H1 (cell line): ENCODE measurements around the gene PLAU. TPM values are rescaled to one million over a fixed set of nuclear protein-coding genes. Genes with fewer than 3 reads are reported as not detected.

Experiments used
- CTCF ChIA-PET: fragments of 300-600 bp; sonication (Branson Sonifier 250); formaldehyde crosslinking; loops from one replicate; lab custom pipeline; 2021; ENCODE audit not compliant: partially characterized antibody; lab: Charles Lee
- POLR2A ChIA-PET: fragments of 300-600 bp; sonication (Branson Sonifier 250); formaldehyde crosslinking; loops from one replicate; lab custom pipeline; 2021; ENCODE audit warnings: inconsistent platforms; ENCODE audit not compliant: partially characterized antibody; lab: Charles Lee
- DNase-seq, 2 experiments: peaks; one replicate each; pipeline versions ENCODE4 v3.0.0 to v3.0.0-alpha.2; 2010 to 2022; ENCODE audit warnings: low spot score in 2 of 2, low read depth in 1 of 2, mixed read lengths in 1 of 2
- FAIRE-seq: peaks from 2 replicates; lab custom pipeline; 2011; peaks lifted over from hg19 to GRCh38; lab: Jason Lieb, UNC
- H2AFZ ChIP-seq: 2 replicates; pipeline ENCODE4 v1.8.1; 2012; ENCODE audit warnings: low read length, inconsistent platforms
- H2AK5ac ChIP-seq: 2 replicates; pipeline ENCODE4 v1.6.1; 2013; ENCODE audit warnings: low read depth, low read length
- H2BK120ac ChIP-seq: replicated peaks from 2 replicates; pipeline ENCODE3; 2013; ENCODE audit warnings: low read depth, low read length, inconsistent platforms
- H2BK12ac ChIP-seq: 2 replicates; pipeline ENCODE4 v1.6.1; 2013; ENCODE audit warnings: low read depth, low read length
- H2BK15ac ChIP-seq: 2 replicates; pipeline ENCODE4 v1.6.1; 2013; ENCODE audit warnings: low read length
- H2BK20ac ChIP-seq: 2 replicates; pipeline ENCODE4 v1.6.1; 2013; ENCODE audit warnings: low read length
- H2BK5ac ChIP-seq: 2 replicates; pipeline ENCODE4 v1.6.1; 2013; ENCODE audit warnings: low read depth, low read length
- H3K14ac ChIP-seq: 2 replicates; pipeline ENCODE4 v1.6.1; 2013; ENCODE audit warnings: inconsistent platforms; ENCODE audit not compliant: insufficient read length
- H3K18ac ChIP-seq: 2 replicates; pipeline ENCODE4 v1.6.1; 2013; ENCODE audit warnings: low read length; ENCODE audit errors: extremely low read depth
- H3K23ac ChIP-seq: 2 replicates; pipeline ENCODE4 v1.6.1; 2013; ENCODE audit warnings: inconsistent platforms; ENCODE audit not compliant: insufficient read length
- H3K23me2 ChIP-seq: 2 replicates; pipeline ENCODE4 v1.6.1; 2013; ENCODE audit warnings: low read depth, low read length
- H3K27ac ChIP-seq: 2 replicates; pipeline ENCODE4 v1.6.1; 2011; ENCODE audit warnings: low read depth, low read length, inconsistent platforms
- H3K27me3 ChIP-seq, 4 experiments: replicated peaks in 1 of 4; 1 replicate in 1 of 4; 2 replicates in 3 of 4; pipeline versions ENCODE4 v1.6.1 to v1.8.1; 2011 to 2013; ENCODE audit warnings: low read length in 3 of 4, mild to moderate bottlenecking in 3 of 4, inconsistent platforms in 2 of 4, mixed read lengths in 2 of 4, moderate library complexity in 1 of 4; ENCODE audit not compliant: control insufficient read depth in 3 of 4, insufficient read depth in 3 of 4; ENCODE audit errors: extremely low read depth in 1 of 4
- H3K36me3 ChIP-seq, 4 experiments: 2 replicates each; pipeline versions ENCODE4 v1.6.1 to v1.8.1; 2011 to 2013; ENCODE audit warnings: mild to moderate bottlenecking in 4 of 4, low read length in 3 of 4, moderate library complexity in 2 of 4, control low read depth in 1 of 4, inconsistent platforms in 1 of 4; ENCODE audit not compliant: insufficient read depth in 4 of 4, control insufficient read depth in 2 of 4
- H3K4ac ChIP-seq: replicated peaks from 2 replicates; pipeline ENCODE3; 2013; ENCODE audit warnings: low read length, low read depth, mixed read lengths, inconsistent platforms; ENCODE audit not compliant: insufficient read length
- H3K4me1 ChIP-seq, 4 experiments: replicated peaks in 1 of 4; 1 replicate in 1 of 4; 2 replicates in 3 of 4; pipeline versions ENCODE4 v1.6.1 to v1.8.1; 2011 to 2013; ENCODE audit warnings: low read length in 3 of 4, inconsistent platforms in 2 of 4, mixed read lengths in 1 of 4; ENCODE audit not compliant: insufficient read depth in 4 of 4, control insufficient read depth in 3 of 4
- H3K4me2 ChIP-seq, 2 experiments: 2 replicates each; pipeline versions ENCODE4 v1.6.1 to v1.8.1; 2011 to 2013; ENCODE audit warnings: low read depth in 2 of 2, low read length in 2 of 2, control low read depth in 1 of 2, inconsistent platforms in 1 of 2, mild to moderate bottlenecking in 1 of 2; ENCODE audit not compliant: insufficient read depth in 1 of 2
- H3K4me3 ChIP-seq, 4 experiments: fragments of 200-600, 300-600 bp in 1 of 4; sonication (generic), shearing (Covaris generic), sonication (Bioruptor Twin) in 1 of 4; 2 replicates each; pipeline versions ENCODE4 v1.5.1 to v1.8.1; 2011 to 2016; ENCODE audit warnings: low read length in 4 of 4, low read depth in 3 of 4, control low read depth in 2 of 4, inconsistent platforms in 2 of 4, mild to moderate bottlenecking in 2 of 4, mixed read lengths in 1 of 4, moderate library complexity in 1 of 4; ENCODE audit not compliant: insufficient read depth in 2 of 4; ENCODE audit errors: extremely low read depth in 1 of 4
- H3K56ac ChIP-seq: replicated peaks from 2 replicates; pipeline ENCODE3; 2013; ENCODE audit warnings: low read depth, mild to moderate bottlenecking, mixed read lengths, low read length, inconsistent platforms; ENCODE audit not compliant: insufficient read length
- H3K79me1 ChIP-seq: 2 replicates; pipeline ENCODE4 v1.6.1; 2013; ENCODE audit warnings: low read depth, low read length, control low read depth
- H3K79me2 ChIP-seq, 2 experiments: 2 replicates each; pipeline versions ENCODE4 v1.6.1 to v1.8.1; 2012 to 2013; ENCODE audit warnings: low read length in 2 of 2, mild to moderate bottlenecking in 2 of 2, inconsistent platforms in 1 of 2; ENCODE audit not compliant: insufficient read depth in 2 of 2, control insufficient read depth in 1 of 2
- H3K9ac ChIP-seq, 4 experiments: replicated peaks in 1 of 4; 1 replicate in 1 of 4; 2 replicates in 3 of 4; pipeline versions ENCODE4 v1.6.1 to v1.8.1; 2011 to 2013; ENCODE audit warnings: low read depth in 3 of 4, low read length in 3 of 4, control low read depth in 2 of 4, mild to moderate bottlenecking in 2 of 4, moderate library complexity in 2 of 4, inconsistent platforms in 1 of 4; ENCODE audit errors: extremely low read depth in 1 of 4
- H3K9me3 ChIP-seq, 2 experiments: 2 replicates each; pipeline versions ENCODE4 v1.6.1 to v1.8.1; 2012 to 2013; ENCODE audit warnings: mild to moderate bottlenecking in 2 of 2, moderate library complexity in 2 of 2, control low read depth in 1 of 2, inconsistent platforms in 1 of 2, low read depth in 1 of 2, low read length in 1 of 2, mixed read lengths in 1 of 2; ENCODE audit not compliant: insufficient read depth in 2 of 2
- H4K20me1 ChIP-seq, 2 experiments: replicated peaks in 1 of 2; 2 replicates each; pipeline versions ENCODE3 to v1.8.1; 2011 to 2013; ENCODE audit warnings: inconsistent platforms in 2 of 2, low read length in 2 of 2, mild to moderate bottlenecking in 1 of 2; ENCODE audit not compliant: insufficient read depth in 2 of 2, control insufficient read depth in 1 of 2
- H4K5ac ChIP-seq: 2 replicates; pipeline ENCODE4 v1.6.1; 2013; ENCODE audit warnings: low read length, low read depth, mixed read lengths, inconsistent platforms; ENCODE audit not compliant: insufficient read length
- H4K8ac ChIP-seq: 2 replicates; pipeline ENCODE4 v1.8.0; 2013; ENCODE audit warnings: mild to moderate bottlenecking, moderate library complexity, low read length, inconsistent platforms; ENCODE audit not compliant: insufficient read depth; ENCODE audit errors: extremely low read depth
- H4K91ac ChIP-seq: replicated peaks from 2 replicates; pipeline ENCODE3; 2013; ENCODE audit warnings: low read length, mixed read lengths, inconsistent platforms; ENCODE audit not compliant: insufficient read length
- BRCA1 ChIP-seq: IDR thresholded peaks from 2 replicates; pipeline ENCODE4 v1.6.1; 2012; ENCODE audit warnings: low read depth, low read length, improper control_type of control experiment
- CTBP2 ChIP-seq: IDR thresholded peaks from 2 replicates; pipeline ENCODE4 v1.7.0; 2011; ENCODE audit warnings: borderline replicate concordance, mild to moderate bottlenecking, moderate library complexity, mixed read lengths, low read length; ENCODE audit not compliant: insufficient read depth, insufficient read length
- EGR1 ChIP-seq: IDR thresholded peaks from 2 replicates; pipeline ENCODE4 v1.6.1; 2011; ENCODE audit warnings: low read depth, low read length, borderline replicate concordance
- EZH2 ChIP-seq: fragments of 200-600 bp; sonication (generic); IDR thresholded peaks from 2 replicates; pipeline ENCODE4 v1.7.1; 2012; ENCODE audit warnings: low read depth, mild to moderate bottlenecking, moderate library complexity, low read length, inconsistent platforms; ENCODE audit not compliant: severe bottlenecking
- GABPA ChIP-seq: IDR thresholded peaks from 2 replicates; pipeline ENCODE4 v1.6.1; 2011; ENCODE audit warnings: mild to moderate bottlenecking, low read length, moderate library complexity, borderline replicate concordance; ENCODE audit not compliant: insufficient read depth
- JUN ChIP-seq: IDR thresholded peaks from 2 replicates; pipeline ENCODE4 v1.6.1; 2011; ENCODE audit warnings: low read depth, mild to moderate bottlenecking, improper control_type of control experiment, low read length
- MAX ChIP-seq: IDR thresholded peaks from 2 replicates; pipeline ENCODE4 v1.6.1; 2012; ENCODE audit warnings: inconsistent platforms
- RAD21 ChIP-seq, 2 experiments: IDR thresholded peaks in 1 of 2; conservative IDR thresholded peaks in 1 of 2; 2 replicates each; pipeline ENCODE4 v1.6.1; 2011; ENCODE audit warnings: low read depth in 2 of 2, low read length in 2 of 2, improper control_type of control experiment in 1 of 2, inconsistent platforms in 1 of 2, mild to moderate bottlenecking in 1 of 2, moderate library complexity in 1 of 2
- RXRA ChIP-seq: IDR thresholded peaks from 2 replicates; pipeline ENCODE4 v1.6.1; 2011; ENCODE audit warnings: low read depth, mild to moderate bottlenecking, low read length, moderate library complexity; ENCODE audit not compliant: insufficient read depth
- SP1 ChIP-seq: IDR thresholded peaks from 2 replicates; pipeline ENCODE4 v1.6.1; 2011; ENCODE audit warnings: low read depth, low read length
- SP2 ChIP-seq: IDR thresholded peaks from 2 replicates; pipeline ENCODE4 v1.6.1; 2012; ENCODE audit warnings: mild to moderate bottlenecking, low read length, inconsistent platforms
- WGBS, 2 experiments: shearing (Covaris generic) in 1 of 2; methylation state at CpG; one replicate each; pipeline versions ENCODE4 v1.1.6 to v1.1.7; 2013 to 2015; ENCODE audit warnings: low lambda C conversion rate in 2 of 2, mixed read lengths in 2 of 2, inconsistent platforms in 1 of 2, low coverage in 1 of 2, missing lambda C conversion rate in 1 of 2; ENCODE audit not compliant: insufficient replicate concordance in 2 of 2, insufficient coverage in 1 of 2, insufficient read length in 1 of 2; ENCODE audit errors: extremely low coverage in 1 of 2, missing lambda C conversion rate in 1 of 2; 5-methylcytosine and 5-hydroxymethylcytosine counted together
- polyA plus RNA-seq, 7 experiments: library from polyadenylated mRNA; depleted of rRNA in 3 of 7; stranded (reverse) in 5 of 7; unstranded in 2 of 7; fragments of >200 nt in 5 of 7; fragments of 200-250 nt in 2 of 7; gene quantifications; 1 replicate in 5 of 7; 2 replicates in 1 of 7; 4 replicates in 1 of 7; pipeline versions ENCODE4 v1.2.1 to v1.2.3, GENCODE V29; 2011 to 2013; ENCODE audit warnings: missing spikeins in 2 of 7, mixed read lengths in 2 of 7
- total RNA-seq: library from RNA; stranded (reverse); fragmentation: NEBNext Ultra II Directional; extraction: Animal tissue kit (Norgen Biotek cat#: 25700); gene quantifications from 2 replicates; pipeline ENCODE4 v1.2.1, GENCODE V29; 2021

The PLAU gene
- total and polyA plus RNA-seq, 2 of the 8 experiments (the other 6 are each of a cell fraction or from before 2014, with no cell fraction given), result 16.2 to 26.1 TPM

GRCh38 chr10:73944356-73945100, 33.6 kb downstream of the PLAU start:
- no peak overlapping the region for H3K56ac ChIP-seq
- no peaks in the 10 kb centered on the region for H3K79me2 ChIP-seq
- H4K91ac ChIP-seq, result no peak overlapping the region
- H3K14ac ChIP-seq, result no peak overlapping the region
- no peak overlapping the region for H2BK15ac ChIP-seq
- no peak overlapping the region for H3K27ac ChIP-seq
- FAIRE-seq, result no peak
- WGBS, 2 experiments, result 97% methylated on average over 30 of the region's 35 CpGs; no CpG with 5 or more reads in 1 of the 2 experiments
- DNase-seq, result no peak
- H3K79me1 ChIP-seq, result no peaks in the 10 kb centered on the region
- H4K8ac ChIP-seq, result no peak overlapping the region
- no peak overlapping the region for H2BK20ac ChIP-seq
- no peak overlapping the region for H3K18ac ChIP-seq
- H2BK12ac ChIP-seq, result no peak overlapping the region
- no peaks in the 10 kb centered on the region for H3K36me3 ChIP-seq
- CTCF ChIA-PET, result interaction anchor here (0.8 to 21.6 kb wide), 10 partner anchors 9 to 104 kb away, joined by 3 to 681 read pairs (median 4); no protein-coding TSS in a partner anchor
- no peak overlapping the region for H4K5ac ChIP-seq
- H3K27me3 ChIP-seq, result 0 out of 7 replicates have a peak, but pooled peaks cover 0 to 2% (median 0%) of the 10 kb centered on the region in 4 experiments
- H2AK5ac ChIP-seq, result no peak overlapping the region
- H2BK120ac ChIP-seq, result no peak overlapping the region
- no peaks in the 10 kb centered on the region for H3K23me2 ChIP-seq
- no peak overlapping the region for H3K23ac ChIP-seq
- no peak for TF ChIP-seq EGR1
- no peak for TF ChIP-seq EZH2
- no peak for TF ChIP-seq GABPA
- TF ChIP-seq JUN, result no peak
- no peak for TF ChIP-seq RXRA
- TF ChIP-seq CTBP2, result no peak
- TF ChIP-seq SP1, result no peak
- no peak for TF ChIP-seq RAD21 (IDR thresholded peaks at IDR 0.05 in 1 of 2, conservative IDR thresholded peaks at IDR 0.05 in 1 of 2; ENCODE audit: low read depth in 2 of 2, low read length in 2 of 2)
- TF ChIP-seq SP2, result no peak
- no peak for TF ChIP-seq BRCA1
- no peak for TF ChIP-seq MAX
- TF ChIP-seq, all 59 proteins: peak for 0
- Histone ChIP-seq H3K4me2 (no peak overlapping the region), H3K9me3 (peaks cover 9 to 12% of the 10 kb centered on the region in 2 experiments; a peak in 3 of 4 replicates), H3K9ac (no peak overlapping the region), H2BK5ac (no peak overlapping the region), H2AFZ (no peak overlapping the region), H3K4me3 (no peak overlapping the region), H4K20me1 (no peaks in the 10 kb centered on the region), H3K4ac (no peak overlapping the region), H3K4me1 (peaks cover 0 to 4% (median 2%) of the 10 kb centered on the region in 4 experiments; a peak in 3 of 7 replicates)
- POLR2A ChIA-PET, result interaction anchor here (0.8 to 5.1 kb wide), 7 partner anchors 12 to 54 kb away, joined by 3 to 25 read pairs (median 4); partner anchors contain the start of gene VCL
